K562 (cell line): Measurements from ENCODE around the gene OXSR1. TPM values are rescaled to one million over a fixed set of nuclear protein-coding genes. Genes with fewer than 3 reads are reported as not detected.

Experiments
- ATAC-seq: fragments of 200-7000 bp; cut with Tn5 transposase; 3 replicates; pipeline ENCODE4 v1.9.1; 2020; ENCODE audit warnings: moderate library complexity
- BruUV-seq: library from RNA; stranded (reverse); fragments of 400-500 nt; replicated peaks from 2 replicates; lab custom pipeline; 2021; lab: Mats Ljungman, UMichigan
- CTCF ChIA-PET: fragments of 300-600 bp; formaldehyde crosslinking; extraction: SDS; loops from one replicate; lab custom pipeline; 2021; ENCODE audit warnings: low intra/inter-chr PET ratio; lab: Yijun Ruan, JAX
- POLR2A ChIA-PET: fragments of 300-600, 350-650 bp; sonication (Branson Sonifier 250); formaldehyde crosslinking; extraction: SDS; loops from one replicate; lab custom pipeline; 2021; ENCODE audit warnings: antibody characterized with exemption, inconsistent platforms; lab: Yijun Ruan, JAX
- DNase-seq, 4 experiments: peaks; one replicate each; pipeline versions ENCODE4 v3.0.0 to v3.0.0-alpha.2; 2011 to 2018; ENCODE audit warnings: low spot score in 3 of 4, mixed read lengths in 3 of 4; ENCODE audit errors: extremely low read depth in 1 of 4
- FAIRE-seq: peaks from 2 replicates; lab custom pipeline; 2011; peaks lifted over from hg19 to GRCh38; lab: Jason Lieb, UNC
- H2AFZ ChIP-seq: 2 replicates; pipeline ENCODE4 v1.6.0; 2011; ENCODE audit warnings: low read depth, low read length, control low read depth, inconsistent platforms
- H3K27ac ChIP-seq: fragments of 200-600 bp; 3 replicates; pipeline ENCODE4 v1.8.0; 2011; ENCODE audit warnings: low read depth, mild to moderate bottlenecking, control low read depth, inconsistent platforms, low read length, moderate library complexity, mixed read lengths; ENCODE audit errors: extremely low read depth
- H3K27me3 ChIP-seq, 2 experiments: fragments of 300-600 bp in 1 of 2; 2 replicates in 1 of 2; 3 replicates in 1 of 2; pipeline versions ENCODE4 v1.6.0 to v1.8.0; 2011; ENCODE audit warnings: inconsistent platforms in 2 of 2, low read length in 2 of 2, mild to moderate bottlenecking in 1 of 2, mixed read lengths in 1 of 2, moderate library complexity in 1 of 2; ENCODE audit not compliant: control insufficient read depth in 2 of 2, insufficient read depth in 2 of 2
- H3K36me3 ChIP-seq: fragments of 300-600 bp; 3 replicates; pipeline ENCODE4 v1.8.0; 2011; ENCODE audit warnings: mild to moderate bottlenecking, low read length, inconsistent platforms; ENCODE audit not compliant: control insufficient read depth, insufficient read depth
- H3K4me1 ChIP-seq, 2 experiments: fragments of 200-600 bp in 1 of 2; replicated peaks in 1 of 2; 2 replicates in 1 of 2; 3 replicates in 1 of 2; pipeline versions ENCODE4 v1.5.1 to v1.8.0; 2011; ENCODE audit warnings: inconsistent platforms in 2 of 2, low read length in 2 of 2, mild to moderate bottlenecking in 1 of 2, mixed read lengths in 1 of 2, moderate library complexity in 1 of 2; ENCODE audit not compliant: control insufficient read depth in 2 of 2, insufficient read depth in 2 of 2
- H3K4me2 ChIP-seq: 2 replicates; pipeline ENCODE4 v1.6.1; 2011; ENCODE audit warnings: low read length, control low read depth, inconsistent platforms, mixed read lengths; ENCODE audit not compliant: insufficient read depth
- H3K4me3 ChIP-seq: fragments of 200-600 bp; sonication (generic), shearing (Covaris generic); 2 replicates; pipeline ENCODE4 v1.5.1; 2016; ENCODE audit warnings: control low read depth, inconsistent platforms
- H3K79me2 ChIP-seq: fragments of 200-600 bp; 3 replicates; pipeline ENCODE4 v1.8.0; 2011; ENCODE audit warnings: low read length, inconsistent platforms; ENCODE audit not compliant: control insufficient read depth, insufficient read depth
- H3K9ac ChIP-seq, 2 experiments: 2 replicates each; pipeline versions ENCODE4 v1.6.0 to v1.6.1; 2011; ENCODE audit warnings: low read depth in 2 of 2, low read length in 2 of 2, control low read depth in 1 of 2, inconsistent platforms in 1 of 2, mild to moderate bottlenecking in 1 of 2, mixed read lengths in 1 of 2; ENCODE audit not compliant: insufficient read depth in 1 of 2
- H3K9me1 ChIP-seq: one replicate; pipeline ENCODE4 v1.6.0; 2011; ENCODE audit warnings: inconsistent platforms, mild to moderate bottlenecking, low read length, moderate library complexity; ENCODE audit not compliant: control insufficient read depth, insufficient read depth
- H3K9me3 ChIP-seq: replicated peaks from 2 replicates; pipeline ENCODE4 v1.5.1; 2011; ENCODE audit warnings: low read depth, low read length, inconsistent platforms; ENCODE audit not compliant: control insufficient read depth, insufficient read depth
- H4K20me1 ChIP-seq: replicated peaks from 2 replicates; pipeline ENCODE4 v1.6.1; 2011; ENCODE audit warnings: low read length, inconsistent platforms, mixed read lengths; ENCODE audit not compliant: control insufficient read depth, insufficient read depth
- COPS2 ChIP-seq: fragments of 450-650 bp; conservative IDR thresholded peaks from 2 replicates; pipeline ENCODE4 v1.6.1; 2016; ENCODE audit warnings: mild to moderate bottlenecking, moderate library complexity
- CSDE1 ChIP-seq, 2 experiments: fragments of 450-650 bp; IDR thresholded peaks; 2 replicates each; pipeline ENCODE4 v1.6.1; 2016; ENCODE audit warnings: mild to moderate bottlenecking in 1 of 2
- FOXJ3 ChIP-seq: sonication (generic); formaldehyde crosslinking; IDR thresholded peaks from 2 replicates; pipeline ENCODE4 v1.4.0; 2020; ENCODE audit warnings: mild to moderate bottlenecking, missing genetic modification reagents
- HDAC6 ChIP-seq: IDR thresholded peaks from 2 replicates; pipeline ENCODE4 v1.6.1; 2012; ENCODE audit warnings: low read depth, mild to moderate bottlenecking, control low read depth, inconsistent platforms, low read length, moderate library complexity
- IFI16 ChIP-seq: fragments of 250-450 bp; sonication (Bioruptor Pico); IDR thresholded peaks from 2 replicates; pipeline ENCODE4 v2.1.2; 2022; ENCODE audit warnings: mild to moderate bottlenecking, inconsistent platforms
- L3MBTL2 ChIP-seq: fragments of 450-650 bp; IDR thresholded peaks from 2 replicates; pipeline ENCODE4 v1.6.1; 2016; ENCODE audit warnings: mild to moderate bottlenecking, moderate library complexity
- NCOR1 ChIP-seq: fragments of 450-650 bp; IDR thresholded peaks from 2 replicates; pipeline ENCODE4 v1.6.1; 2016; ENCODE audit warnings: mild to moderate bottlenecking, moderate library complexity
- NFXL1 ChIP-seq: fragments of 450-650 bp; formaldehyde crosslinking; IDR thresholded peaks from 2 replicates; pipeline ENCODE4 v1.4.0; 2021; ENCODE audit warnings: mild to moderate bottlenecking
- POLR2G ChIP-seq: fragments of 200-400 bp; formaldehyde crosslinking; IDR thresholded peaks from 2 replicates; pipeline ENCODE4 v1.6.1; 2017; ENCODE audit warnings: low read depth, mild to moderate bottlenecking, antibody characterized with exemption, low read length, moderate library complexity
- RBM17 ChIP-seq: fragments of 200-400 bp; formaldehyde crosslinking; IDR thresholded peaks from 2 replicates; pipeline ENCODE4 v1.6.1; 2017; ENCODE audit warnings: low read depth, mild to moderate bottlenecking, low read length, borderline replicate concordance
- RHOXF2B ChIP-seq: fragments of 250-450 bp; sonication (Bioruptor Pico); conservative IDR thresholded peaks from 2 replicates; pipeline ENCODE4 v1.5.1; 2021
- TCF7L2 ChIP-seq: fragments of 150-350 bp; IDR thresholded peaks from 2 replicates; pipeline ENCODE4 v1.6.1; 2016; ENCODE audit warnings: low read depth, mild to moderate bottlenecking, low read length, moderate library complexity
- ZFP36 ChIP-seq: fragments of 150-350 bp; IDR thresholded peaks from 2 replicates; pipeline ENCODE4 v1.6.1; 2018; ENCODE audit warnings: low read length, low read depth; ENCODE audit not compliant: partially characterized antibody
- ZNF23 ChIP-seq: fragments of 250-450 bp; sonication (Bioruptor Pico); IDR thresholded peaks from 2 replicates; pipeline ENCODE4 v1.4.0; 2020; ENCODE audit warnings: mild to moderate bottlenecking
- ZNF699 ChIP-seq: fragments of 250-450 bp; sonication (Bioruptor Pico); IDR thresholded peaks from 2 replicates; pipeline ENCODE4 v1.8.0; 2021; ENCODE audit warnings: mild to moderate bottlenecking, moderate library complexity; ENCODE audit not compliant: insufficient replicate concordance
- WGBS: fragments of 100-300 bp; shearing (Covaris generic); methylation state at CpG from one replicate; pipeline ENCODE4 v1.1.6; 2016; ENCODE audit warnings: low coverage, mixed read lengths; ENCODE audit not compliant: insufficient coverage; ENCODE audit errors: missing lambda C conversion rate; 5-methylcytosine and 5-hydroxymethylcytosine counted together
- in situ Hi-C: fragments of 300-500 bp; cut with MboI; formaldehyde crosslinking; loops from 4 replicates; pipeline ENCODE4 v1.15.0; 2018; ENCODE audit warnings: inconsistent platforms, mixed read lengths
- intact Hi-C: fragments of 100-400 bp; cut with micrococcal nuclease; formaldehyde crosslinking; loops from 2 replicates; pipeline ENCODE4 v1.14.2; 2022
- polyA plus RNA-seq, 8 experiments: library from polyadenylated mRNA; depleted of rRNA in 4 of 8; stranded (reverse) in 5 of 8; unstranded in 3 of 8; fragments of >200 nt; fragmentation: Nextera tagmentation in 2 of 8; fragmentation: Illumina TruSeq in 1 of 8; extraction: Ambion mirVana in 2 of 8; extraction: Trizol in 1 of 8; gene quantifications; 2 replicates each; pipeline versions ENCODE4 v1.2.1 to v1.2.3, GENCODE V29; 2011 to 2014; ENCODE audit warnings: inconsistent platforms in 1 of 8, missing spikeins in 1 of 8
- total RNA-seq, 7 experiments: library from RNA; depleted of rRNA in 6 of 7; stranded (reverse); fragments of >200 nt in 6 of 7; fragmentation: Illumina TruSeq in 2 of 7; extraction: Trizol in 2 of 7; gene quantifications; 2 replicates each; pipeline versions ENCODE4 v1.2.1 to v1.2.3, GENCODE V29; 2011 to 2021; ENCODE audit warnings: low replicate concordance in 1 of 7
- TF ChIP-seq, protein P1 (sequence below): sonication (generic); formaldehyde crosslinking; IDR thresholded peaks from 2 replicates; pipeline ENCODE4 v1.8.0; 2022; ENCODE audit warnings: mild to moderate bottlenecking, missing genetic modification reagents
- TF ChIP-seq, protein P2 (sequence below): IDR thresholded peaks from 3 replicates; pipeline ENCODE4 v1.6.1; 2011; ENCODE audit warnings: borderline replicate concordance, mild to moderate bottlenecking, moderate library complexity; ENCODE audit not compliant: insufficient read length; ENCODE audit errors: extremely low read depth
- TF ChIP-seq, protein P3 (sequence below): fragments of 250-450 bp; sonication (Bioruptor Pico); IDR thresholded peaks from 2 replicates; pipeline ENCODE4 v1.5.0; 2021

OXSR1 gene
- total and polyA plus RNA-seq, 9 of the 15 experiments (the other 6 are each of a cell fraction or from before 2014, with no cell fraction given), result 15.7 to 87.6 (median 48.7) TPM

DNA sequence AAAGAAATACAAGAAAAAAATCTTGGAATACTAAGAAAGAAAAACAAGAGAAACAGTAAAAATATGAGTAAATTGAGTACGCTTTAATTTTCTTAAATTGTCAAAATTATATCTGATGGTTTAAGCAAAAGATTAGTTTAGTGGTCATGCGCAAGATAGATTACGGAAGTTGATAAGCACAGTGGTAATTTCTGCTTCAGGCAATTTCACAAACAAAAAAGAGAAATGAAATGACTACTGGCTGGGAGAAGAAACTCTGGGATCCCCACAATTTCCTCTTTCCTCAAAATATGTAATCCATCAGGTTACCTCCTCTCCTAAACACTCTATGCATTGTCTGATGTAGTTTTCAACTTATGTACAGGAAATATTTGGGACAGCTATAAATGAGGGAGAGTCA lies 17.9 kb upstream of the OXSR1 start (continued):
- TF ChIP-seq, protein P1, sequence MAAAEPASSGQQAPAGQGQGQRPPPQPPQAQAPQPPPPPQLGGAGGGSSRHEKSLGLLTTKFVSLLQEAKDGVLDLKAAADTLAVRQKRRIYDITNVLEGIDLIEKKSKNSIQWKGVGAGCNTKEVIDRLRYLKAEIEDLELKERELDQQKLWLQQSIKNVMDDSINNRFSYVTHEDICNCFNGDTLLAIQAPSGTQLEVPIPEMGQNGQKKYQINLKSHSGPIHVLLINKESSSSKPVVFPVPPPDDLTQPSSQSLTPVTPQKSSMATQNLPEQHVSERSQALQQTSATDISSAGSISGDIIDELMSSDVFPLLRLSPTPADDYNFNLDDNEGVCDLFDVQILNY (CRISPR knock-in tag), result no peak
- TF ChIP-seq IFI16 (CRISPR knock-in tag), result no peak
- no peak for TF ChIP-seq COPS2

DNA sequence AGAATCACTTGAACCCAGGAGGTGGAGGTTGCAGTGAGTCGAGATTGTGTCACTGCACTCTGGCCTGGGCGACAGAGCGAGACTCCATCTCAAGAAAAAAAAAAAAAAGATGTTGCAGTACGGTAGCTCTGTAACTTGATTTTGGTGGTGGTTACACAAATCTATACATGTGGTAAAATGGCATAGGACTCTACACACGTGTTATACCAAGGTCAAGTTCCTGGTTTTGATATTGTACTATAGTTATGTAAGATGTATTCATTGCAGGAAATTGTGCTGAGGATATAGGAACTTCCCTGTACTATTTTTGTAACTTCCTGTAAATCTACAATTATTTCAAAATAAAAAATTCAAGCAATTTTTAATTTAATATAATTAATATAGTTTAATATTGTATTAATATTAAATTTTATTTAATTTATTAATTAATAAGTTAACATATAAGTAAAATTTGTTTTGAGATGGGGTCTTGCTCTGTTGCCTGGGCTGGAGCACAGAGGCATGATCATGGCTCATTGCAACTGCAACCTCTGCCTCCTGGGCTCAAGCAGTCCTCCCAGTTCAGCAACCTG lies 16.9 kb upstream of the OXSR1 start:
- FAIRE-seq (no peak), DNase-seq (no peak), ATAC-seq (no peak)
- intact Hi-C loops, result no loop called here
- 59% methylated on average over 3 of the region's 5 CpGs for WGBS
- Histone ChIP-seq H4K20me1 (no peaks in the 10 kb centered on the region), H3K9me3 (no peaks in the 10 kb centered on the region), H3K4me2 (no peak overlapping the region), H3K4me3 (no peak overlapping the region), H3K9me1 (no peaks in the 10 kb centered on the region), H3K36me3 (no peaks in the 10 kb centered on the region), H2AFZ (no peak overlapping the region), H3K9ac (no peak overlapping the region), H3K4me1 (peaks cover 13 to 34% of the 10 kb centered on the region in 2 experiments), H3K27ac (no peak overlapping the region), H3K27me3 (no peaks in the 10 kb centered on the region), H3K79me2 (no peaks in the 10 kb centered on the region)
- ChIA-PET CTCF (no interaction called here), POLR2A (interaction anchor here (0.8 to 1.0 kb wide), 2 partner anchors 12 to 19 kb away, joined by 3 to 4 read pairs; partner anchors contain the start of gene ACAA1)
- in situ Hi-C loops, result no loop called here
- no TSS peak for BruUV-seq
- TF ChIP-seq ZFP36 (no peak), TCF7L2 (no peak), HDAC6 (no peak), NFXL1 (no peak), FOXJ3 (CRISPR knock-in tag) (no peak), ZNF699 (no peak), ZNF23 (CRISPR knock-in tag) (no peak), RHOXF2B (CRISPR knock-in tag) (no peak), POLR2G (no peak), RBM17 (no peak), L3MBTL2 (no peak), NCOR1 (no peak), CSDE1 (IDR thresholded peaks at IDR 0.05) (no peak)
- TF ChIP-seq, protein P2, sequence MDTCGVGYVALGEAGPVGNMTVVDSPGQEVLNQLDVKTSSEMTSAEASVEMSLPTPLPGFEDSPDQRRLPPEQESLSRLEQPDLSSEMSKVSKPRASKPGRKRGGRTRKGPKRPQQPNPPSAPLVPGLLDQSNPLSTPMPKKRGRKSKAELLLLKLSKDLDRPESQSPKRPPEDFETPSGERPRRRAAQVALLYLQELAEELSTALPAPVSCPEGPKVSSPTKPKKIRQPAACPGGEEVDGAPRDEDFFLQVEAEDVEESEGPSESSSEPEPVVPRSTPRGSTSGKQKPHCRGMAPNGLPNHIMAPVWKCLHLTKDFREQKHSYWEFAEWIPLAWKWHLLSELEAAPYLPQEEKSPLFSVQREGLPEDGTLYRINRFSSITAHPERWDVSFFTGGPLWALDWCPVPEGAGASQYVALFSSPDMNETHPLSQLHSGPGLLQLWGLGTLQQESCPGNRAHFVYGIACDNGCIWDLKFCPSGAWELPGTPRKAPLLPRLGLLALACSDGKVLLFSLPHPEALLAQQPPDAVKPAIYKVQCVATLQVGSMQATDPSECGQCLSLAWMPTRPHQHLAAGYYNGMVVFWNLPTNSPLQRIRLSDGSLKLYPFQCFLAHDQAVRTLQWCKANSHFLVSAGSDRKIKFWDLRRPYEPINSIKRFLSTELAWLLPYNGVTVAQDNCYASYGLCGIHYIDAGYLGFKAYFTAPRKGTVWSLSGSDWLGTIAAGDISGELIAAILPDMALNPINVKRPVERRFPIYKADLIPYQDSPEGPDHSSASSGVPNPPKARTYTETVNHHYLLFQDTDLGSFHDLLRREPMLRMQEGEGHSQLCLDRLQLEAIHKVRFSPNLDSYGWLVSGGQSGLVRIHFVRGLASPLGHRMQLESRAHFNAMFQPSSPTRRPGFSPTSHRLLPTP, result no peak
- TF ChIP-seq, protein P3, sequence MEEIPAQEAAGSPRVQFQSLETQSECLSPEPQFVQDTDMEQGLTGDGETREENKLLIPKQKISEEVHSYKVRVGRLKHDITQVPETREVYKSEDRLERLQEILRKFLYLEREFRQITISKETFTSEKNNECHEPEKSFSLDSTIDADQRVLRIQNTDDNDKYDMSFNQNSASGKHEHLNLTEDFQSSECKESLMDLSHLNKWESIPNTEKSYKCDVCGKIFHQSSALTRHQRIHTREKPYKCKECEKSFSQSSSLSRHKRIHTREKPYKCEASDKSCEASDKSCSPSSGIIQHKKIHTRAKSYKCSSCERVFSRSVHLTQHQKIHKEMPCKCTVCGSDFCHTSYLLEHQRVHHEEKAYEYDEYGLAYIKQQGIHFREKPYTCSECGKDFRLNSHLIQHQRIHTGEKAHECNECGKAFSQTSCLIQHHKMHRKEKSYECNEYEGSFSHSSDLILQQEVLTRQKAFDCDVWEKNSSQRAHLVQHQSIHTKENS, result no peak
